ENCODE measurements around the gene ARHGAP18. TPM values are rescaled to one million over a fixed set of nuclear protein-coding genes. Genes with fewer than 3 reads are reported as not detected.

ARHGAP18 gene
- total RNA-seq, 1 donor from 2014 or later, result 3.9 TPM

GRCh38 chr6:129732034-129732433 is 22.1 kb upstream of the ARHGAP18 start:
- H3K9me3 Mint-ChIP-seq, result peaks cover 3% of the 10 kb centered on the region
- H3K9me3 ChIP-seq (ENCODE audit: low read depth), result no peaks in the 10 kb centered on the region
- H3K4me3 ChIP-seq, result no peak overlapping the region
- no peaks in the 10 kb centered on the region for H3K4me1 Mint-ChIP-seq
- H3F3A ChIP-seq (ENCODE audit: low read depth), result no peaks in the 10 kb centered on the region
- no peak overlapping the region for H3K9ac ChIP-seq
- H3K4me2 ChIP-seq, result no peak overlapping the region
- no peak for DNase-seq (ENCODE audit: low spot score)
- no peak overlapping the region for H3K4me3 Mint-ChIP-seq
- H2AFZ ChIP-seq (replicated peaks), result no peak overlapping the region
- no peaks in the 10 kb centered on the region for H4K20me1 ChIP-seq (ENCODE audit: low read depth)
- no peak overlapping the region for H3K27ac ChIP-seq
- TF ChIP-seq EZH2phosphoT487 (IDR thresholded peaks at IDR 0.05) (no peak), EZH2 (IDR thresholded peaks at IDR 0.05) (no peak), CTCF (IDR thresholded peaks at IDR 0.05) (no peak)
- H3K36me3 ChIP-seq, result no peaks in the 10 kb centered on the region
- no peaks in the 10 kb centered on the region for H3K27me3 Mint-ChIP-seq (ENCODE audit: insufficient read depth, low read depth)
- H3K27me3 ChIP-seq, result no peaks in the 10 kb centered on the region
- peaks cover 2% of the 10 kb centered on the region for H3K36me3 Mint-ChIP-seq
- no peak overlapping the region for H3K27ac Mint-ChIP-seq
- no peaks in the 10 kb centered on the region for H3K4me1 ChIP-seq
- H3K79me2 ChIP-seq (ENCODE audit: low read depth), result no peaks in the 10 kb centered on the region

- Mint-ChIP-seq H3K27ac (no peak overlapping the region), H3K27me3 (ENCODE audit: insufficient read depth, low read depth) (no peaks in the 10 kb centered on the region), H3K4me1 (no peaks in the 10 kb centered on the region), H3K4me3 (no peak overlapping the region), H3K36me3 (peaks cover 2% of the 10 kb centered on the region), H3K9me3 (peaks cover 3% of the 10 kb centered on the region)
- no peak overlapping the region for H3K4me2 ChIP-seq
- no peak overlapping the region for H3K4me3 ChIP-seq
- no peak overlapping the region for H3K27ac ChIP-seq
- H3K9ac ChIP-seq, result no peak overlapping the region
- TF ChIP-seq CTCF (IDR thresholded peaks at IDR 0.05) (no peak), EZH2 (IDR thresholded peaks at IDR 0.05) (no peak), EZH2phosphoT487 (IDR thresholded peaks at IDR 0.05) (no peak)
- H2AFZ ChIP-seq (replicated peaks), result peak overlapping the region; percentile 78
- no peaks in the 10 kb centered on the region for H3K27me3 ChIP-seq
- no peaks in the 10 kb centered on the region for H3K9me3 ChIP-seq (ENCODE audit: low read depth)
- no peaks in the 10 kb centered on the region for H3F3A ChIP-seq (ENCODE audit: low read depth)
- DNase-seq (ENCODE audit: low spot score), result no peak
- H3K79me2 ChIP-seq (ENCODE audit: low read depth), result no peaks in the 10 kb centered on the region
- no peaks in the 10 kb centered on the region for H3K4me1 ChIP-seq
- H3K36me3 ChIP-seq, result no peaks in the 10 kb centered on the region
- no peaks in the 10 kb centered on the region for H4K20me1 ChIP-seq (ENCODE audit: low read depth)
Observed at GRCh38 chr6:129731428-129731827, 21.5 kb upstream of the ARHGAP18 start.

GRCh38 chr6:129730477-129731165 is 20.6 kb upstream of the ARHGAP18 start:
- Histone ChIP-seq H3K4me2 (no peak overlapping the region), H3K9me3 (ENCODE audit: low read depth) (no peaks in the 10 kb centered on the region), H3K4me3 (no peak overlapping the region), H3K27ac (no peak overlapping the region), H4K20me1 (ENCODE audit: low read depth) (no peaks in the 10 kb centered on the region), H3K4me1 (no peaks in the 10 kb centered on the region), H2AFZ (replicated peaks) (peak overlapping the region; percentile 78), H3F3A (ENCODE audit: low read depth) (no peaks in the 10 kb centered on the region), H3K79me2 (ENCODE audit: low read depth) (no peaks in the 10 kb centered on the region), H3K36me3 (no peaks in the 10 kb centered on the region), H3K9ac (no peak overlapping the region), H3K27me3 (no peaks in the 10 kb centered on the region)
- peak; percentile 21 for DNase-seq (ENCODE audit: low spot score)
- no peak overlapping the region for H3K27ac Mint-ChIP-seq
- TF ChIP-seq EZH2phosphoT487 (IDR thresholded peaks at IDR 0.05) (no peak), EZH2 (IDR thresholded peaks at IDR 0.05) (no peak), CTCF (IDR thresholded peaks at IDR 0.05) (peak; percentile 54)
- no peak overlapping the region for H3K4me3 Mint-ChIP-seq
- H3K27me3 Mint-ChIP-seq (ENCODE audit: insufficient read depth, low read depth), result no peaks in the 10 kb centered on the region
- peaks cover 3% of the 10 kb centered on the region for H3K9me3 Mint-ChIP-seq
- no peaks in the 10 kb centered on the region for H3K4me1 Mint-ChIP-seq
- H3K36me3 Mint-ChIP-seq, result peaks cover 2% of the 10 kb centered on the region

Measured in neural progenitor cell (in vitro differentiated cells).